Psoas muscle (tissue), 8 donors: Measurements from ENCODE around the gene XKR7. TPM values are rescaled to one million over a fixed set of nuclear protein-coding genes. Genes with fewer than 3 reads are reported as not detected.

Experiments used
- ATAC-seq, 4 donors: fragments of 200-7000 bp; cut with Tn5 transposase; one replicate each; pipeline ENCODE4 v1.9.1; 2020; ENCODE audit warnings: moderate library complexity in 3 of 4, mild to moderate bottlenecking in 2 of 4
- DNase-seq, 2 donors: peaks; one replicate each; pipeline ENCODE4 v3.0.0-alpha.2; 2020
- H3K27ac ChIP-seq: fragments of 200-600 bp; one replicate; pipeline ENCODE4 v1.8.0; 2022
- H3K27me3 ChIP-seq, 3 donors: fragments of 200-600 bp in 1 of 3; one replicate each; pipeline versions ENCODE4 v1.6.1 to v1.8.0; 2013 to 2022; ENCODE audit warnings: low read length in 2 of 3, mild to moderate bottlenecking in 2 of 3, moderate library complexity in 1 of 3; ENCODE audit not compliant: insufficient read depth in 3 of 3
- H3K36me3 ChIP-seq, 2 donors: fragments of 200-600 bp in 1 of 2; one replicate each; pipeline versions ENCODE4 v1.6.1 to v1.8.0; 2013 to 2022; ENCODE audit warnings: low read depth in 1 of 2, mild to moderate bottlenecking in 1 of 2, moderate library complexity in 1 of 2; ENCODE audit not compliant: insufficient read depth in 1 of 2
- H3K4me1 ChIP-seq: fragments of 200-600 bp; one replicate; pipeline ENCODE4 v1.8.0; 2022
- H3K4me3 ChIP-seq: fragments of 200-600 bp; one replicate; pipeline ENCODE4 v1.8.0; 2022; ENCODE audit warnings: mild to moderate bottlenecking
- H3K9me3 ChIP-seq: fragments of 200-600 bp; one replicate; pipeline ENCODE4 v1.8.0; 2022
- CTCF ChIP-seq: fragments of 200-600 bp; IDR thresholded peaks from one replicate; pipeline ENCODE4 v1.8.0; 2022; ENCODE audit warnings: antibody characterized with exemption
- WGBS, 3 donors: extraction: QIAGEN DNeasy Blood & Tissue Kit; methylation state at CpG; one replicate each; pipeline versions ENCODE4 v1.1.6 to v1.1.7; 2013; 5-methylcytosine and 5-hydroxymethylcytosine counted together
- intact Hi-C, 2 donors: fragments of 100-400 bp; cut with DNase I; formaldehyde crosslinking; loops; one replicate each; pipeline versions ENCODE4 v1.11.0 to v1.14.2; 2022
- polyA plus RNA-seq, 3 donors: library from polyadenylated mRNA; stranded (reverse); fragments of 200-250 nt; gene quantifications; one replicate each; pipeline ENCODE4 v1.2.3, GENCODE V29; 2013
- total RNA-seq, 4 donors: library from RNA; stranded (reverse); fragmentation: NEBNext Ultra II Directional in 2 of 4; extraction: Animal tissue kit (Norgen Biotek cat#: 25700) in 2 of 4; gene quantifications; one replicate each; pipeline versions ENCODE4 v1.2.1 to v1.2.4, GENCODE V29; 2021 to 2023
- donor health status: healthy with polysubstance abuse.
- donor health status: DM: no; HTN: no; CAD: no; lungs with moderate emphysema.
- donor health status: Bipolar disorder and iron deficiency.
- donor health status: healthy.
- donor health status: DM: yes; HTN: yes; CAD: no.
- donor health status: DM: no; HTN: no; CAD: no.
- donor health status: DM: no; HTN: no; CAD: no.
- donor health status: DM: yes; HTN: yes; CAD: no.

Gene XKR7
- total and polyA plus RNA-seq, 7 donors: under 0.01 to 0.02 TPM; not detected in 5

GRCh38 chr20:31988430-31989015, 20.6 kb downstream of the XKR7 start:
- no peaks in the 10 kb centered on the region for H3K36me3 ChIP-seq
- H3K27me3 ChIP-seq: peaks cover 0 to 3% (median 3%) of the 10 kb centered on the region in 3 donors
- no peak for DNase-seq
- no peak overlapping the region for H3K4me3 ChIP-seq
- no peak for ATAC-seq
- WGBS, 3 donors: 86 to 91% (median 87%) methylated on average over 5 of the region's 5 CpGs
- TF ChIP-seq CTCF: no peak
- intact Hi-C loops: no loop called here
- H3K9me3 ChIP-seq: no peaks in the 10 kb centered on the region
- H3K4me1 ChIP-seq: no peaks in the 10 kb centered on the region
- H3K27ac ChIP-seq: no peak overlapping the region

- DNase-seq (no peak), ATAC-seq (no peak)
- intact Hi-C loops: no loop called here
- Histone ChIP-seq H3K9me3 (no peaks in the 10 kb centered on the region), H3K27me3 (peaks cover 0 to 9% (median 3%) of the 10 kb centered on the region in 3 donors), H3K4me1 (no peaks in the 10 kb centered on the region), H3K4me3 (no peak overlapping the region), H3K36me3 (no peaks in the 10 kb centered on the region), H3K27ac (no peak overlapping the region)
- WGBS, 3 donors: 42 to 61% (median 48%) methylated on average over 8 of the region's 8 CpGs
- no peak for TF ChIP-seq CTCF
These were observed 21.2 kb downstream of the XKR7 start for GRCh38 chr20:31989030-31989645.

GRCh38 chr20:31990641-31991338, 22.8 kb downstream of the XKR7 start:
- no peak for TF ChIP-seq CTCF
- H3K27ac ChIP-seq: no peak overlapping the region
- WGBS, 3 donors: 26 to 39% (median 38%) methylated on average over 5 to 6 of the region's 6 CpGs
- intact Hi-C loops: no loop called here
- H3K4me1 ChIP-seq: no peaks in the 10 kb centered on the region
- H3K9me3 ChIP-seq: no peaks in the 10 kb centered on the region
- no peaks in the 10 kb centered on the region for H3K36me3 ChIP-seq
- H3K27me3 ChIP-seq: peaks cover 0 to 24% (median 5%) of the 10 kb centered on the region in 3 donors
- ATAC-seq (no peak), DNase-seq (no peak)
- H3K4me3 ChIP-seq: no peak overlapping the region

GRCh38 chr20:31991339-31991705, 23.4 kb downstream of the XKR7 start:
- WGBS, 3 donors: 16 to 17% methylated on average over 1 of the region's 1 CpG; no CpG with 5 or more reads in 1 of the 3 donors
- TF ChIP-seq CTCF: no peak

More at GRCh38 chr20:31991339-31991705, 23.4 kb downstream of the XKR7 start:
- intact Hi-C loops: no loop called here
- H3K4me1 ChIP-seq: no peaks in the 10 kb centered on the region
- no peak overlapping the region for H3K27ac ChIP-seq
- ATAC-seq (no peak), DNase-seq (no peak)
- no peaks in the 10 kb centered on the region for H3K36me3 ChIP-seq
- H3K9me3 ChIP-seq: no peaks in the 10 kb centered on the region
- H3K27me3 ChIP-seq: peaks cover 0 to 30% (median 8%) of the 10 kb centered on the region in 3 donors
- H3K4me3 ChIP-seq: no peak overlapping the region
